Measurements from ENCODE around the gene CLEC12A.

The CLEC12A gene

DNA sequence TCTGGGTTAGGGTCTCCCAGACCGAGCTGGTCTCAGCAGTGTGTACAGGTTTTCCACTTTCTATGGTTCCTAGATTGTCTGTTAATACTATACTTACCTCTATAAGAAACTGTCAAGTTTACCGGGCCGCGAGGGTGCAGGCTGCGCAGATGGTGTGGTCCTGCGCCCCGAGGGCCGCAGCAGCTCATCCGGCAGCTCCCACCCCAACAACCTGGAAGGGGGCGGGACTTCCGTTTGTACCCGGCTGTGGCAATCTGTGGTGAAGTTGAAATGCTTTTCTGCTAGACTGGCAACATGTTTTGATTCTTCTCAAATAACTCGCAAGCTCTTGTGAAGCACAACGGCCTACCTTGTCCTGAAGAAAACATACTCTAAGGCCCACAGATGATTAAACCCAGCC lies 59.2 kb downstream of the CLEC12A start, which contains the start of gene CLEC9A:
Gene CLEC9A (plus strand): TSS at position 237 of the 400 bp plus-strand sequence. CDS start 22,006 bp downstream, outside the sequence.
- no peak within 1 kb of the TSS for H3K27ac ChIP-seq
- DNase-seq (ENCODE audit: low read depth, low spot score) = no peak
- H3K9me3 ChIP-seq (ENCODE audit: low read depth, low read length) = no peaks in the 10 kb centered on the region
- no peak within 1 kb of the TSS for H3K4me3 ChIP-seq
- H3K9ac ChIP-seq (ENCODE audit: insufficient read length) = no peak within 1 kb of the TSS
- no peaks in the 10 kb centered on the region for H3K36me3 ChIP-seq (ENCODE audit: insufficient read depth, low read length)
- TF ChIP-seq POLR2AphosphoS5 (IDR thresholded peaks at IDR 0.05; ENCODE audit: borderline replicate concordance, low read depth, low read length) (no peak), EZH2 (IDR thresholded peaks at IDR 0.05) (no peak), FOXP2 (optimal IDR thresholded peaks at IDR 0.05; ENCODE audit: control extremely low read depth, extremely low read length, insufficient read depth) (no peak)

DNA sequence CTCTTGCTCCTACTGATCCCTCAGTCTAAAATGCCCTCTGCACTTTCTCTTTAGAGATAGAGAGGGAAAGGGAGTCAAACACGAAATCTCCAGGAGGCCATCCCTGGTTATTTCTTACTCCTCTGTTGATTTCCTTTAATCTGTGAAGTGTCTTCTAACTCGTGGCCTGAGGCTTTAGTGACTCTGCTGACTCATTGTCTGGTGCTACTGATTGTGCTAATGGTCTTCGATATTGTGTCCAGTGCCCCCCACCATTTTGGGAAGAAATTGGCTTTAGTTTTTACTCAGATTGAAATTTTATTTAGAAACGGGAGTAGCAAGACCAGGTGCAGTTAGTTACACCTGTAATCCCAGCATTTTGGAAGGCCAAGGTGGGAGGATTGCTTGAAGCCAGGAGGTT lies 60.1 kb downstream of the CLEC12A start:
- H3K4me3 ChIP-seq = no peak overlapping the region
- no peak for TF ChIP-seq FOXP2 (optimal IDR thresholded peaks at IDR 0.05; ENCODE audit: control extremely low read depth, extremely low read length, insufficient read depth)
- TF ChIP-seq POLR2AphosphoS5 (IDR thresholded peaks at IDR 0.05; ENCODE audit: borderline replicate concordance, low read depth, low read length) = no peak
- no peak for TF ChIP-seq EZH2 (IDR thresholded peaks at IDR 0.05)
- no peak for DNase-seq (ENCODE audit: low read depth, low spot score)
- no peaks in the 10 kb centered on the region for H3K9me3 ChIP-seq (ENCODE audit: low read depth, low read length)
- no peaks in the 10 kb centered on the region for H3K36me3 ChIP-seq (ENCODE audit: insufficient read depth, low read length)
- H3K9ac ChIP-seq (ENCODE audit: insufficient read length) = no peak overlapping the region
- H3K27ac ChIP-seq = no peak overlapping the region

DNA sequence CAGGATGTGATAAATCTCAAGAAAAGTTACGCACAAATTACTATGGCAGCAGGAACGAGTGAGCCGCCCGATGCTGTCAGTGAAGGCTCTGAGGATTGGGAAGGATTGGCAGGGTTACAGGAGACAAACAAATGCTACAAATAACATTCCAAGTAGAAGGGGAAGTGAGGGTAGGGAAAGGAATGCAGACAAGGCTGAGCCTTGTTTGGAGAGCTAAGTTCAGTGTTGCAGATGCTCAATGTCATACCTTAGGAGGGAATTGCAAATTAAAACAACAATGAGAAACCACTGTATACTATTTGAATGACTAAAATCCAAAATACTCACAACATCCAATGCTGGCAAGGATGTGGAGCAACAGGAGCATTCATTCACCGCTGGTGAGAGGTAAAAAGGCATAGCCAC lies 60.6 kb downstream of the CLEC12A start:
- Histone ChIP-seq H3K9me3 (ENCODE audit: low read depth, low read length) (no peaks in the 10 kb centered on the region), H3K9ac (ENCODE audit: insufficient read length) (no peak overlapping the region), H3K4me3 (no peak overlapping the region), H3K27ac (no peak overlapping the region), H3K36me3 (ENCODE audit: insufficient read depth, low read length) (no peaks in the 10 kb centered on the region)
- DNase-seq (ENCODE audit: low read depth, low spot score) = no peak
- no peak for TF ChIP-seq POLR2AphosphoS5 (IDR thresholded peaks at IDR 0.05; ENCODE audit: borderline replicate concordance, low read depth, low read length)
- no peak for TF ChIP-seq FOXP2 (optimal IDR thresholded peaks at IDR 0.05; ENCODE audit: control extremely low read depth, extremely low read length, insufficient read depth)
- TF ChIP-seq EZH2 (IDR thresholded peaks at IDR 0.05) = no peak

DNA sequence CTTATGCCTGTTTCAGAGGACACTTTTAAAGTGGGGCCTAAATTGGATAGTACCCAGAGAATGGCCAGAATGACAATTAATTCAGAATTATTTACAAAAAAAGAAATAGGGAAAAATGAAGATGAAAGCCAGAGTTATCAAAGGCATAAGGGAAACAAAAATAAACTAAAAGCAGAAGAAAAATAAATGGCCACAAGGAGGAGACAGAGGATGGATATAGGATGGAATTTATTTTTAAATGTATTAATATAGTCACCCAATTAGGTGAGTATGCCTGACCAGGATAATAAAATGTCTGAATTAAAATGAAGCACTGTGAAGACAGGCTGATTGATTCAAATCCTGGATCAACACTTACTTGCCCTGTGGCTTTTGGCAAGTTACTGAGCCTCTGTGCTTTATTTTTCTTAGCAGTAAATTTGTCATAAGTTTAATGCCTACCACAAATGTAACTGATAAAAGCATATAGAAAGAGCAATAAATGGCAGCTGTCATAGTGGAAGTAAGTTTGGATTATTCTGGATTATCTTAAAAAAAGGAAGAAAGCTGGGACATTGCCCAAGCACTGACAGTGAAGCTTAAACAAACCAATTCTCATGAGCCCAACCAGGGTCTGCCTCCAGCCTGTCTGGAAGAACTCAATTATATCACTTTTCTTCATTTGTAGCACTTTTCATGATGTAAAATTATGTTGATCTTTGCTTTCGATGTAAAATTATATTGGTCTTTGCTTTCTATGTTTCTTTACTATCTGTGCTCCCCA lies 62.8 kb downstream of the CLEC12A start:
- DNase-seq (ENCODE audit: low read depth, low spot score) = peak; percentile 32
- H3K9ac ChIP-seq (ENCODE audit: insufficient read length) = no peak overlapping the region
- no peaks in the 10 kb centered on the region for H3K36me3 ChIP-seq (ENCODE audit: insufficient read depth, low read length)
- H3K9me3 ChIP-seq (ENCODE audit: low read depth, low read length) = no peaks in the 10 kb centered on the region
- H3K27ac ChIP-seq = no peak overlapping the region
- no peak overlapping the region for H3K4me3 ChIP-seq
- TF ChIP-seq POLR2AphosphoS5 (IDR thresholded peaks at IDR 0.05; ENCODE audit: borderline replicate concordance, low read depth, low read length) = no peak
- no peak for TF ChIP-seq EZH2 (IDR thresholded peaks at IDR 0.05)
- TF ChIP-seq FOXP2 (optimal IDR thresholded peaks at IDR 0.05; ENCODE audit: control extremely low read depth, extremely low read length, insufficient read depth) = no peak
